ENCODE data around the gene FMO4.

DNA sequence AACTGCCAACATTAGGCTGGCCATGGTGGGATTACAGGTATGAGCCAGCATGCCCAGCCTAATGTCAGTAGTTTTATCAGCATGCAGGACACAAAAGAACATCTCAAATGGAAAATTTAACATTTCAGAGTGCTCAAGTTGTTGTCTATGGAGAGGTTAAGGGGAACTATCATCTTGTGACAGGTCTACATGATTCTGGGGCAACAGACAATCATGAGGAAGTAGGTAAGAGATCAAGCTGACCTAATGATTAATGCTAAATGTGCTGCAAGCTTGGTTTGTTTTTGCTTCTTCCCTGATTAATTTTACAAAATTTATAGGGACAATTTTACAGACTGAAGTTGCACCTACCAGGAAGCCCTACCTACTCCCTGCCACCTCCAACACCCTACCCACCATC is 36.6 kb downstream of the FMO4 start:
- no peak for TF ChIP-seq POLR2AphosphoS5 (IDR thresholded peaks at IDR 0.05; ENCODE audit: insufficient read depth, low read depth, low read length)
- TF ChIP-seq, protein P1, sequence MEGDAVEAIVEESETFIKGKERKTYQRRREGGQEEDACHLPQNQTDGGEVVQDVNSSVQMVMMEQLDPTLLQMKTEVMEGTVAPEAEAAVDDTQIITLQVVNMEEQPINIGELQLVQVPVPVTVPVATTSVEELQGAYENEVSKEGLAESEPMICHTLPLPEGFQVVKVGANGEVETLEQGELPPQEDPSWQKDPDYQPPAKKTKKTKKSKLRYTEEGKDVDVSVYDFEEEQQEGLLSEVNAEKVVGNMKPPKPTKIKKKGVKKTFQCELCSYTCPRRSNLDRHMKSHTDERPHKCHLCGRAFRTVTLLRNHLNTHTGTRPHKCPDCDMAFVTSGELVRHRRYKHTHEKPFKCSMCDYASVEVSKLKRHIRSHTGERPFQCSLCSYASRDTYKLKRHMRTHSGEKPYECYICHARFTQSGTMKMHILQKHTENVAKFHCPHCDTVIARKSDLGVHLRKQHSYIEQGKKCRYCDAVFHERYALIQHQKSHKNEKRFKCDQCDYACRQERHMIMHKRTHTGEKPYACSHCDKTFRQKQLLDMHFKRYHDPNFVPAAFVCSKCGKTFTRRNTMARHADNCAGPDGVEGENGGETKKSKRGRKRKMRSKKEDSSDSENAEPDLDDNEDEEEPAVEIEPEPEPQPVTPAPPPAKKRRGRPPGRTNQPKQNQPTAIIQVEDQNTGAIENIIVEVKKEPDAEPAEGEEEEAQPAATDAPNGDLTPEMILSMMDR (IDR thresholded peaks at IDR 0.05; ENCODE audit: extremely low read depth in 1 of 2, insufficient read depth in 1 of 2, low read depth in 1 of 2, low read length in 2 of 2) = no peak
- TF ChIP-seq POLR2A (IDR thresholded peaks at IDR 0.05; ENCODE audit: low read depth, low read length) = no peak
- no peak for TF ChIP-seq EZH2 (IDR thresholded peaks at IDR 0.05; ENCODE audit: borderline replicate concordance, low read depth, low read length, severe bottlenecking)
- no peak for TF ChIP-seq JUN (IDR thresholded peaks at IDR 0.05; ENCODE audit: borderline replicate concordance, insufficient read depth, insufficient read length, low read depth)
- TF ChIP-seq, protein P2, sequence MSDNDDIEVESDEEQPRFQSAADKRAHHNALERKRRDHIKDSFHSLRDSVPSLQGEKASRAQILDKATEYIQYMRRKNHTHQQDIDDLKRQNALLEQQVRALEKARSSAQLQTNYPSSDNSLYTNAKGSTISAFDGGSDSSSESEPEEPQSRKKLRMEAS (IDR thresholded peaks at IDR 0.05; ENCODE audit: insufficient read depth, insufficient read length) = no peak
